HG02938 (cell line): ENCODE data around the gene TTLL8.
"Not testable (repeated sequence)": the region's sequence is repeated elsewhere in the genome, so short reads cannot be mapped to it uniquely, and the experiment has no call there.

Experiments used
- ATAC-seq: cut with Tn5 transposase; IDR thresholded peaks from one replicate; pipeline ENCODE4 v1.9.1; 2021; ENCODE audit warnings: mild to moderate bottlenecking, moderate library complexity; ENCODE audit not compliant: unreplicated experiment

TTLL8 gene

DNA sequence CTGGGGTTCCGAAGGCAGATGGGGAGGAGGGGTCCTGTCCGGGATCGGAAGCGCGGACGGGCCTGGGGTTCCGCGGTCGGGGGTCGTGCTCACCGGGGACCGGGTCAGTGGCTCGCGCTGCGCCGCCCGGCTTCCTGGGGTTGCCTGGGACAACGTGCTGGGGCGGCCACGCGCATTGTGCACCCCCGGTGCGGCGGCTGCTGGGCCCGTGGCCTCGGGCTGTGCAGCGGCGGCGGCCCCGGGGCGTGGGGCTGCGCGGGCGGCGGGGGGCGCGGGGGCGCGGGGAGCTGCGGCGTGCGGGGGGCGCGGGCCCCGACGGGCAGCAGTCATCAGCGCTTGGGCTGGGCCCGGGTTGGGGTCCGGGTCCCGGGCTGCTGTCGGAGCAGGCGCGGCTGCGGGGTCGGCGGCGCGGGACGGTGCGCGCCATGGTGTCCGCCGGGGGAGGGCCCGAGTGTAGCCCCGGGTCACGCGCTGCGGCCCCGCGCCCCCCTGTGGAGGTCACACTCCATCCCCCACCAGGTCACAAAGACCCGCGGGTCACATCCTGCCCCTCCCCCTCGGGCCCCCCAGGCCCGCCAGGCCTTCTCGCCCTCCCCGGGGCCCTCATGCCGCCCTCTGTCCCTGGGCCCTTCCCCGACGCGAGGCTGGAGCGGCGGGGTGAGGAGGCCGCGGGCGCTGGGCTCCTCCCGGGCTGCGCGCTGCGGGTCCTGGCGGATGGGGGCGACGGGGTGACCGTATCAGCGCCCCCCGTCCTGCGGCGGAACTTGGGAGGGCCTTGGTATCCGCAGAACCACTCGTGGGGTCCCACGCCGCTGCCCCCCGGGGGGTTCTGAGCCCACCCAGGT, at the start of gene TTLL8:
Gene TTLL8 (minus strand): TSS at position 238 of the 845 bp plus-strand sequence.
- ATAC-seq = no peak

- ATAC-seq = no peak
Observed at GRCh38 chr22:50107529-50107928, 49.4 kb upstream of the TTLL8 start.

GRCh38 chr22:50105208-50106100, 47.4 kb upstream of the TTLL8 start:
- ATAC-seq = no peak

GRCh38 chr22:50104141-50104544, 46.0 kb upstream of the TTLL8 start:
- no peak for ATAC-seq

DNA sequence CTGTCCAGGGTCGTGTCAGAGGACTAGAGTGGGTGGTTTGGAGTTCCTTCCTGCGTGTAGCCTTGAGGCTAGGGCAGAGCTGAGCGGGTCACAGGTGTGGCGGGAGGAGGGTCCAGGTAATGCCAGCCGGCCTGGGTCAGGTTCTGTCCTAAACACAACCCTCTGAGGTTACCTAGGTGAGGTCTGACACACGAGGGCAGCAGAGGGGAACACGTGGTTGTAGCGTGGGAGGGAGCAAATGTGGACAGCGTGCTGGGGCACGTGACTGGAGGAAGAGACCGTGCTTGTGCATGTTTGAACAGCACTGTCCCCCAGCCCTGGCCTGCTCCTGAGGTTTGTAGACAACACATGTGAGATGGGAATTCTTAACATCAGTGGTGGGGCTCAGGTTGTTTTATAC, 44.8 kb upstream of the TTLL8 start:
- no peak for ATAC-seq

- ATAC-seq = no peak
Observed at GRCh38 chr22:50101870-50102565, 43.9 kb upstream of the TTLL8 start.

GRCh38 chr22:50098052-50098451, 40.0 kb upstream of the TTLL8 start:
- ATAC-seq = no peak

- no peak for ATAC-seq
Observed at GRCh38 chr22:50092342-50092741, 34.2 kb upstream of the TTLL8 start.

DNA sequence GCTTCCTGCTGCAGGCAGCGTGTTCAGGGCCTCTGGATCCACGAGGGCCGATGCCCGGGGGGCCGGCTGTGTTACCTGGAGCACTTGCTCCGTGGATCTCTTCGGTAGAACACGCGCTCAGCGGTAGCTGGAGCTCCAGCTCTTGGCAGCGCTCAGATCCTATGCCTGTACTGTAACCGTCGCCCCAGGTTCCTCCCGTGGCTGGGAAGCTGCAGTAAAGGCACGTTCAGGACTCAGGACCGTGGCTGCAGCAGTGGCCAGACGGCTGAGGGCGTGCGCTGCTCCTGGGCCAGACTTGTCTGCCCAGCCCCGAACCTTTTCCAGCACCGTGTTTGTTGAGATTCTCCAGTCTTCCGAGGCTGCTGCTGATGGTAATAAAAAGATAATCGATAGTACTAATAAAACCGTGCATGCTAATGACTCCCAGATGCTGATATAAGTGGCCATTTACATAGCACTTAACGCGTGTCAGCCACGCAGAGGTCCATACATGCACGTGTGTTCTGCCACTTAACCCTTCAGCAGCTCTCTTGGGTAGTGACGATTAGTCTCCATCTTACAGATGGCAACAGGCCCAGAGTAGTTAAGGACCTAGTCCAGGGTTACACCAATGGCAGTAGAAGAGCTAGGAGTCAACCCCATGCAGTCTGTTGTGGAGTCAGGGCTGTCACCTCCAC, 33.1 kb upstream of the TTLL8 start:
- ATAC-seq = no peak

- ATAC-seq = no peak
Observed at GRCh38 chr22:50090412-50090714, 32.3 kb upstream of the TTLL8 start.

GRCh38 chr22:50089682-50090411, 31.7 kb upstream of the TTLL8 start, which contains the start of gene MOV10L1:
TSS of gene MOV10L1 (plus strand) at chr22:50090006. CDS start at chr22:50090089, 83 bp downstream.
- no peak for ATAC-seq

GRCh38 chr22:50089231-50089630, 31.1 kb upstream of the TTLL8 start:
- no peak for ATAC-seq

DNA sequence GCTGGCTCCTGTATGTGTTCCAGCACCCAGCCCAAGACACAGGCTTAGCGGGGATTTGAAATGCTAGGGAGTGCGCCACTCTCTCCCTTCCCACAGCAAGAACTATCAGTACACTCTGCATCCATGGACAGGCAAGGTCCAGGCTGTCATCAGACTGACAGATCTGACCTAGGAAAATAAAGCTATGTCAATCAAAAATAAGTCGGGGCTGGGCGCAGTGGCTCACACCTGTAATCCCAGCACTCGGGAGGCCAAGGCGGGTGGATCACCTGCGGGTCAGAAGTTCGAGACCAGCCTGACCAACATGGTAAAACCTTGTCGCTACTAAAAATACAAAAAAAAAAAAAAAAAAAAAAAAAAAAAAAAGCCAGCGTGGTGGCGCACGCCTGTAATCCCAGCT, 30.0 kb upstream of the TTLL8 start:
- ATAC-seq = no peak

GRCh38 chr22:50087646-50088045, 29.5 kb upstream of the TTLL8 start:
- no peak for ATAC-seq

DNA sequence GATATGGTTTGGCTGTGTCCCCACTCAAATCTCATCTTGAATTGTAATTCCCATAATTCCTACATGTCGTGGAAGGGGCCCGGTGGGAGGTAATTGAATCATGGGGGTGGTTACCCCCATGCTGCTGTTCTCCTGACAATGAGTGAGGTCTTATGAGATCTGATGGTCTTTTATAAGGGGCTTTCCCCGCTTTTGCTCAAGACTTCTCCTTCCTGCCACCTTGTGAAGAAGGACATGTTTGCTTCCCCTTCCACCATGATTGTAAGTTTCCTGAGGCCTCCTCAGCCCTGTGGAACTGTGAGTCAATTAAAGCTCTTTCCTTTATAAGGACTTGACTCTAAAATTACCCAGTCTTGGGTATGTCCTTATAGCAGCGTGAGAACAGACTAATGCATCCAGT, 28.9 kb upstream of the TTLL8 start:
- not testable (repeated sequence) for ATAC-seq

- ATAC-seq = no peak
Observed at GRCh38 chr22:50086526-50086925, 28.4 kb upstream of the TTLL8 start.

DNA sequence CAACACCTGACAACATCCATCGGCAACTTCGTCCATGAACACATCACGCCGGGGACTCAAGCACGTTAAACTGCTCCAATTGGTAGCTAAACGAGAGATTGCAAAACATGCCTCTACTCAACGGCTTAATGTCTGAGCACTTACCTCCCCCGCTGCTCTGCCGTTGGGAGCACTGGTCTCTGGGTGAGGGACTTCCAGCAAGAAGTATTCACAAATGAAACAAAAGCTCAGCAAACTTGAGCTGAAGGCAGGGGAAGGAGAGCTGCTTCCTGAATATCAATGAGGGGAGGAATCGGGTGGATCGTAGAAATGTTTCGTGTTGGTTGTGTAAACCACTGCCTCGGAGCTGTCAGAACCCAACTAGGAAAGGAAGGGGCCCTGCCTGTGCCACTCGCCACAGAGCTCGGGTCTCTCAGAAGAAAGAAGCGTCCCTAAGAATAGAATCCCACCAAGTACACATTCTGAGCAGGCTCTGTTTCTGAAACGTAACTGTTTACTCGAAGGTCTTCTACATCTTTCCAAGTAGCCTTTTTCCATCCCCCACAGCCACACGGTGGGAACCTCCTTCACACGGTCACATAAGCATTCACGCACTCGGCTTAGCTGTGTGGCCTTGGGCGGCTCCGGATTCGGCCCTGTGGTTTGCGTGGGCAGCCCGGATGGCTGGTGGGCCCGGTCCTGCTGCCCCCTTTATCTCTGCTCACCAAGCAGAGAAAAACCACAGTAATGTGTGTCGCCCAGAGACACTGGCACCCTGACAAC, 27.3 kb upstream of the TTLL8 start, which contains the start of gene MLC1:
Gene MLC1 (minus strand): TSS at position 216 of the 762 bp plus-strand sequence. CDS start 524 bp downstream, outside the sequence.
- ATAC-seq = no peak

DNA sequence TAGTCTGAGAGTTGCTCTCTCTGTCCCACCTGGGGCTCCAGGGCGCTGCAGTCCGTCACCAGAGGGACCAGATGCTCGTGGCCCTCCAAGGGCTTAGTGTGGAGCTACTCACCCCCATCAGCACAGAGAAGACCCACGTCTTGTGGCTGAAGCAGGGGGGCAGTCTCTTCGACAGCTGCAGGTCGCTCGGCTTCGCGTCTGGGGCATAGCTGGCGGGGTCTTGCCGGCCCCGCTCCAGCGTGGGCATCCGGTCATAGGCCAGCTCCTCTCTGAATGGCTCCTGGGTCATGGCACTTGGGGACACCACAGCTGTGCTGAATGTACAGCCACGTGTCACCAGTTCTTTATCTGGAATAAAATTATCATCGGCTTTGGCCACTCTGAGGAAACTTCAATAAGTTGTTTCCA, 26.5 kb upstream of the TTLL8 start:
- ATAC-seq = no peak

GRCh38 chr22:50084080-50084477, 26.0 kb upstream of the TTLL8 start:
- no peak for ATAC-seq
